Fibroblast of skin of left quadriceps (primary cell): Measurements from ENCODE around the gene GSTM1.
"Not testable (repeated sequence)": the region's sequence is repeated elsewhere in the genome, so short reads cannot be mapped to it uniquely, and the experiment has no call there.

Source experiments
- DNase-seq, 2 experiments: peaks; one replicate each; pipeline ENCODE4 v3.0.0-alpha.2; 2013; ENCODE audit warnings: low read depth in 2 of 2

GSTM1 gene

DNA sequence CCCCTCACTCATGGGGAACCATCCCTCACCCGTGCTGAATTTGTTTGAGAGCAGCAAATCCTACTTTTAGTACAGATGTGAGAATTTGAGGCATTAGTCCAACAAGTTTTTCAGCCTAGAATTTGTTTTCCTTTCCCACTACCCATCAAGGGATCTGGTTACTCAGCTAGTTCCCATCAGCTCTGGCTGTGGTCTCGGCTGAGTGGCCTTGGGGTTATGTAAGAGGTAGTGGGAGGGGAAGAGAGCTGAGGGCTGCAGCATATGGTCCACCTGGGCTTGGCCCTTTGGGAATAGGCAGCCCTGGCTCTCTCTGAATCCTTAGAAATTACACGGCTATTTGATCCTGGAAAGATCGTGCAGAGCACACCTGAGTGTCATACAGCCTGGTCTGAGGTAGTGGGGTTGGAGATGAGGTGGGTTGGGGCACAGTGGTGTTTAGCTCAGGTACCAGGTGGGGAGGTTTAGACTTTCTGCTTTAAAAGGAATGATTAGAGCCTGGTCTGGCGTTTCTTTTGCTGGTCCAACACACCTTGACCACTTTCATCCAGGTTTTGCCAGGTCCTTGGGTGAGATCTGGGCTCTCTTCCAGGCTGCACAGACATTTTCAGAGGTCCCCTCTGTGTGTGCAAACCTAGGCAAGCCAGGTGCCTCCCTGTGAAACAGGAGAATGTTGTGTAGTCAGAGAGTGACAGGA, 27.5 kb upstream of the GSTM1 start:
- no peak for DNase-seq

DNA sequence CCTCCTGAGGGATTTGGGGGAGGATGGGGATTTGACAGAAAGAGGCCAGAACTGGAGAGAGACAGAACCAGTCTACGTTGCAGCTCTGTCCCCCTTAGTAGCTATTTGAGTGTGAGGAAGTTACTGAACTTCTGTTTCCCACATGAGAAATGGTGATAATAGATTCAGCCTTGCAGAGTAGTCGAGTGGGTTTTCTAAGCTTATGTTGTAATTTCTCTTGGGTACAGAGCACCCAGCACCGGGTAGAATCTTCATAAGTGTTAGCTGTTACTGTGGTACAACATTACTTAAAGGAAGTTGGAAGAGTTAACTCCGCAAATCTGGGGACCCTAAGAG, 27.0 kb upstream of the GSTM1 start:
- not testable (repeated sequence) for DNase-seq

DNA sequence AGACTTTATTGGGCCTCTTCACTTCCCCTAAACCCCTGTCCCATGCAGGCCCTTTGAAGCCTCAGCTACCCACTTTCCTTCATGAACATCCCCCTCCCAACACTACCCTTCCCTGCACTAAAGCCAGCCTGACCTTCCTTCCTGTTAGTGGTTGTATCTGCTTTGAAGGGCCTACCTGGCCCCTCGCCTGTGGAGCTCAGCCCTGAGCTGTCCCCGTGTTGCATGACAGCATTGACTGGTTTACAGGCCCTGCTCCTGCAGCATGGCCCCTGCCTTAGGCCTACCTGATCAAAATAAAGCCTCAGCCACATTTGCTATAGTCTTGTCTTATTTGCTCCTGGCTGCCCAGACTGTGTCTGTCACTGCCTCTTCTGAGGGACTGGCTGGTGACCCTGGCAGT, 26.2 kb upstream of the GSTM1 start:
- no peak for DNase-seq

DNA sequence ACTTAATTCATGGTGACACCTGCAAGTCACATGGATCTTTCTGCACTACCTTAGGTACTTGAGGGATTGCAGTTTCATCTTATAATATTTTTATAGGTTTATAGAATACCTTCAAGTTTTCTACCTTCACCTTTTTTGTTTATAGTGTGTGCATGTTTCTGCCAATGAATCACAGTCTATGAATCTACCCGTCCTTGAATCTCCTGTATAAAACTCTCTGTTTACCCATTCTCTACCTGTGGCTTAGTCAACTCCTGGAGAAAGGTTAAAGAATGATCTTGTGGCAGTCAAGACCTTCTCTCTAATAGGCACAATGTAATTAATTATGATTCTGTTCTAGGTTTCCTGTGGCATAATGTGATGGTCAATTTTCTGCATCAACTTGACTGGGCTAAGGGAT, 22.9 kb upstream of the GSTM1 start:
- DNase-seq, result no peak

GRCh38 chr1:109667452-109668122, 20.0 kb upstream of the GSTM1 start, which contains the start of gene GSTM2:
Gene GSTM2, plus strand, starts transcription at chr1:109668057. Its CDS starts 59 bp downstream, at chr1:109668116.
- DNase-seq, result peak; percentile 70 to 75

GRCh38 chr1:109668123-109668775, 19.4 kb upstream of the GSTM1 start:
- no peak for DNase-seq

GRCh38 chr1:109669246-109669948, 18.2 kb upstream of the GSTM1 start:
- DNase-seq, result no peak

- not testable (repeated sequence) for DNase-seq
Observed at GRCh38 chr1:109669949-109670302, 17.7 kb upstream of the GSTM1 start.

- DNase-seq, result no peak
Observed at GRCh38 chr1:109671067-109671466, 16.6 kb upstream of the GSTM1 start.

GRCh38 chr1:109673861-109674260, 13.8 kb upstream of the GSTM1 start:
- not testable (repeated sequence) for DNase-seq

DNA sequence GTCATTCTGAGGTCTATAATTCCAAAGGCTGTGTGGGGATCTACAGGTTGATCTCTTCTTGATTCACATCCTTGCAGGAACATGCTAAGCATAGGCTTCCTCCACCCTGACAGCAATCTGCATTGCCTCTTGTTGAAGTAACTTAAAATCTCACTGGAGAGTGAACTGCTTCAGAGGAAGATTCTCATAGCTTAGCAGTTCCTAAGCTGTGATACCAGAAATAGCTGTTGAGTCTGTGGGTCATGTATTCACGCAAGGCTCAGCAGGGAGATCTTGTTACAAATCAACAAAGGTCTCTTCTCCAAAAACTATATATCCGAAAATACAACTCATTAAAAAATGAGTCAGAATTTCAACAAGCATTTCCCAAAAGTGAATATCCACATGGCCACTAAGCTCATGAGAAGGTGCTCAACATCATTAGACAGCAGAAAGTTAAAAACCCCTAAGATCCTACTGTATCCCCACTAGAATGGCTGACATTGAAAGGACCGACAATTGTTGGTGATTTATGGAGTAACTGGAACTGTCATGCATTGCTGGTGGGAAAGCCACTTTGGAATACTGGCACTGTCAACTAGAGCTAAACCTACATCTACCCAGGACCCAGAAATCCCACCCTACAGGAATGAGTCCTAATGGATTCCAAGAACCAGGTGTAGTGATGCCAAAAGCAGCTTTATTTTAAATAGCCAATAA, 10.8 kb upstream of the GSTM1 start:
- DNase-seq, result not testable (repeated sequence)

DNA sequence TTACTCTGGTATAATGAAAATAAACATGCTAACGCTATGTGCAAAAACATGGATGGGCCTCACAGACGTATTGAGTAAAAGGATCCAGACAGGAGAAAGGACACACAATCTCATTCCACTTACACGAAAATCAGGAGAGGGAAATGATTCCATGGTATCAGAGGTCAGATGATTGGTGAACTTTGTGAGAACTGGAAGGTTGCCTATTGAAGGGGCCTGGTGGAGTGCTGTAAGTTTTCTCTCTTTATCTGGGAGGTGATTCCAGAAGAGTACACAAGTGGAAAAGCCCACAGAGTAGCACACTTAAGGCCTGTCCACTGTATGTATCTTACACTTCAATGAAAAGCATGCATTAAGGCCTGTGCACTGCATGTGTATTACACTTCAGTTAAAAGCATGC, 10.2 kb upstream of the GSTM1 start:
- DNase-seq, result no peak

DNA sequence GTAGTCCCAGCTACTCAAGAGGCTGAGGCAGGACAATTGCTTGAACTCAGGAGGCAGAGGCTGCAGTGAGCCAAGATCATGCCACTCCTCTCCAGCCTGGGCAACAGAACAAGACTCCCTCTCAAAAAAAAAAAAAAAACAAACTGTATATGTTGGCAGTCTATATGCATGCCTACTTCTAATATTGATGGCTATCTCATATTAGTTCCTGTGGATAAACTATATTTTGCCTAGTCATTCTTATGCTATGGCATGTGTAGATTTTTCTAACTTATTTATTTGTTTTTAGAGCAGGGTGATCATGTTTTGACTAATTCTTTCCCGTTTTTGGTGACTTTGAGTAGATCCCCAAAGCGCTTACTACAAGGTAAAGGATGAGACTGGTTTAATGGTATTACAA, 9.0 kb upstream of the GSTM1 start:
- DNase-seq, result not testable (repeated sequence)

DNA sequence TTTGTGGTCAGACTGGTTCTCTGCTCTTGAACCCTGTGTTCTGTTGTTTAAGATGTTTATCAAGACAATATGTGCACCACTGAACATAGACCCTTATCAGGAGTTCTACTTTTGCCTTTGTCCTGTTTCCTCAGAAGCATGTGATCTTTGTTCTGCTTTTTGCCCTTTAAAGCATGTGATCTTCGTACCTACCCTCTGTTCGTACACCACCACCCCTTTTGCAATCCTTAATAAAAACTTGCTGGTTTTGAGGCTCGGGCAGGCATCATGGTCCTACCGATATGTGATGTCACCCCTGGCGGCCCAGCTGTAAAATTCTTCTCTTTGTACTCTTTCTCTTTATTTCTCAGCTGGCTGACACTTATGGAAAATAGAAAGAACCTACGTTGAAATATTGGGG, 2.8 kb upstream of the GSTM1 start:
- DNase-seq, result not testable (repeated sequence)

DNA sequence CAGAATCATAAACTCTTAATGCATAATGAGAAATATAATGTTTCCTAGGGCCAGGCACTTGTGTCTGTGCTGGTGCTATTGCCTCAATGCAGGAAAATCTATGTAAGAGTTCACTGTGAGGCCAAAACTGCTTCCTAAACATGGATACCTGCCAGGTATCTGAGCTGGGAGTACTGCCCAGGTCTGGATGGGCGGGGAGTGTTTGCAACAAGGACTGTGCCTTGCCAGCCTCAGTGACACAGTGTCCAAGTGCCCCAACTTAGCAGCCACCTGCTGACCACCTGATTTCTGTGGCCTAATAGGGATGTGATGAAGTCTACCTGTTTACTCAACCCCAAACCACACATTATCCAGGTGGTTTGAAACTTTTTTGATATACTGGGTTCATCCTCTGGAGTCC, 2.2 kb upstream of the GSTM1 start:
- DNase-seq, result not testable (repeated sequence)

- DNase-seq, result not testable (repeated sequence)
Observed at GRCh38 chr1:109685890-109686289, 1.7 kb upstream of the GSTM1 start.

DNA sequence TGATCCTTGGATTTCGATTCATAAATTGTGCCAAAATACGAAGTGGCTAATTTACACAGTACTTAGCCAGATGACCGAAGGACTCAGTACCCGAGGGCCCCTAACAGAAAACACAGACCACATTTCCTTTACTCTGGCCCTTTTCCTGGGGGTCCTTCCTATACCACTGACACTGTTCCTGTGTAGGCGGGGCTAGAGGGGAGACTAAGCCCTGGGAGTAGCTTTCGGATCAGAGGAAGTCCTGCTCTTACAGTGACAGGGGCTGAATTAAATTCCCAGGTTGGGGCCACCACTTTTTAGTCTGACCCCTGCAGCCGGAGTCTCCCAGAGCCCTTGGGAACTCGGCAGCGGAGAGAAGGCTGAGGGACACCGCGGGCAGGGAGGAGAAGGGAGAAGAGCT, 508 bp upstream of the GSTM1 start:
- DNase-seq, result not testable (repeated sequence)

DNA sequence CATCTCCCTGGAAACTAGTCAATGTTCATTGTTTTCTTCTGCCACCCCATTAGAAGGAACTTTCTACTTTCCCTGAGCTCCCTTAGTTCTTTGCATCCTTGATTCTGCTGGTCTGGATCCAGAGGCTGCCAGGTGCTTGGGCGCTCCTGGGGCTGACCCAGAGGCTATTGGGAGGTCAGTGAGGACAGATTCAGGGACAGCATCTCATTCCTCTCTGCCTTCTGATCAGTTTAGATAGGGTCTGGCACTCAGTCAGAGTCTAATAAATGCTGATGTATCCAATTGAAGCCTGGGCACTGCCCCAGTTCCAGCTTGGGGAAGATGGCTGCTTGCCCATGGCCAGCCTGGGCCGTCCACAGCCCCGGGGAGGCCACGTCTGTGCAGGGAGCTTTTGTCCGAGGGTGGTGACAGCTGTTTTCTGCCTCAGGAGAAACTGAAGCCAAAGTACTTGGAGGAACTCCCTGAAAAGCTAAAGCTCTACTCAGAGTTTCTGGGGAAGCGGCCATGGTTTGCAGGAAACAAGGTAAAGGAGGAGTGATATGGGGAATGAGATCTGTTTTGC, 2.3 kb downstream of the GSTM1 start:
- no peak for DNase-seq

DNA sequence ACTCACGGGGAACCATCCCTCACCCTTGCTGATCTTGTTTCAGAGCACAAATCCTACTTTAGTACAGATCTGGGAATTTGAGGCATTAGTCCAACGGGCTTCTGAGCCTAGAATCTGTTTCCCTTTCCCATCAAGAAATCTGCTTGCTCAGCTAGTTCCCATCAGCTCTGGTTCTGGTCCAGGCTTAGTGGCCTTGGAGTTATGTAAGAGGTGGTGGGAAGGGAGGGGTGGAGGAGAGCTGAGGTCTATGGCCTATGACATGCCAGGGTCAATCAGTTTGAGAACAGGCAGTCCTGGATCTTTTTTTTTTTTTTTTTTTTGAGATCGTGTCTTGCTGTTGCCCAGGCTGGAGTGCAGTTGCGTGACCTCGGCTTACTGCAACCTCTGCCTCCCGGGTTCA, 4.1 kb downstream of the GSTM1 start:
- DNase-seq, result no peak

GRCh38 chr1:109694400-109694799, 6.8 kb downstream of the GSTM1 start:
- not testable (repeated sequence) for DNase-seq

- DNase-seq, result not testable (repeated sequence)
Observed at GRCh38 chr1:109695138-109695537, 7.5 kb downstream of the GSTM1 start.
